22Rv1 (cell line): ENCODE measurements around the gene GATAD1.

Experiments
- CTCF ChIP-seq: fragments of 450-650 bp; IDR thresholded peaks from 2 replicates; pipeline ENCODE4 v1.5.1; 2017; ENCODE audit warnings: mild to moderate bottlenecking
- ZFX ChIP-seq: fragments of 450-650 bp; IDR thresholded peaks from 2 replicates; pipeline ENCODE4 v1.6.1; 2017; ENCODE audit warnings: antibody characterized with exemption, borderline replicate concordance

GRCh38 chr7:92404170-92404614 lies 43.1 kb upstream of the GATAD1 start:
- TF ChIP-seq CTCF: no peak
- no peak for TF ChIP-seq ZFX
